B cell (primary cell): ENCODE data around the gene IRF9. TPM values are rescaled to one million over a fixed set of nuclear protein-coding genes. Genes with fewer than 3 reads are reported as not detected.

ENCODE experiments used
- ATAC-seq: fragments of 200-7000 bp; cut with Tn5 transposase; one replicate; pipeline ENCODE4 v1.10.0; 2021; ENCODE audit warnings: low read depth, mild to moderate bottlenecking, moderate number of reproducible peaks, moderate library complexity
- CTCF ChIA-PET: fragments of 350-600 bp; sonication (Branson Sonifier 250); formaldehyde crosslinking; loops from one replicate; lab custom pipeline; 2021; ENCODE audit warnings: antibody characterized with exemption, inconsistent platforms; lab: Charles Lee
- POLR2A ChIA-PET: fragments of 350-600 bp; sonication (Branson Sonifier 250); formaldehyde crosslinking; loops from one replicate; lab custom pipeline; 2021; ENCODE audit warnings: antibody characterized with exemption; lab: Charles Lee
- DNase-seq: peaks from one replicate; pipeline ENCODE4 v3.0.0; 2013
- H2AFZ ChIP-seq: 2 replicates; pipeline ENCODE4 v1.6.1; 2012; ENCODE audit warnings: mild to moderate bottlenecking, low read depth, low read length; ENCODE audit not compliant: insufficient read depth, poor library complexity, severe bottlenecking
- H3K27ac ChIP-seq, 2 donors: 1 replicate in 1 of 2; 2 replicates in 1 of 2; pipeline ENCODE4 v1.5.1; 2012 to 2013; ENCODE audit warnings: low read length in 2 of 2, mild to moderate bottlenecking in 2 of 2, moderate library complexity in 1 of 2
- H3K27me3 ChIP-seq, 4 experiments: fragments of 200-600 bp in 1 of 4; sonication (generic) in 1 of 4; replicated peaks in 1 of 4; 1 replicate in 2 of 4; 2 replicates in 2 of 4; pipeline versions ENCODE4 v1.6.1 to v1.7.0; 2013 to 2016; ENCODE audit warnings: low read length in 3 of 4, mild to moderate bottlenecking in 2 of 4, mixed read lengths in 1 of 4, moderate library complexity in 1 of 4; ENCODE audit not compliant: insufficient read depth in 4 of 4, control insufficient read depth in 3 of 4; ENCODE audit errors: control extremely low read depth in 1 of 4
- H3K36me3 ChIP-seq, 2 experiments: replicated peaks in 1 of 2; 1 replicate in 1 of 2; 2 replicates in 1 of 2; pipeline versions ENCODE4 v1.6.1 to v1.7.1; 2013; ENCODE audit warnings: low read length in 1 of 2; ENCODE audit not compliant: insufficient read depth in 2 of 2, control insufficient read depth in 1 of 2; ENCODE audit errors: control extremely low read depth in 1 of 2, extremely low read depth in 1 of 2
- H3K4me1 ChIP-seq, 2 donors: fragments of 200-600 bp in 1 of 2; sonication (generic) in 1 of 2; 1 replicate in 1 of 2; 2 replicates in 1 of 2; pipeline versions ENCODE4 v1.5.1 to v1.6.1; 2013 to 2017; ENCODE audit warnings: low read length in 2 of 2; ENCODE audit not compliant: control insufficient read depth in 2 of 2, insufficient read depth in 2 of 2
- H3K4me2 ChIP-seq: replicated peaks from 2 replicates; pipeline ENCODE3; 2012; ENCODE audit warnings: mild to moderate bottlenecking, low read depth, low read length; ENCODE audit not compliant: poor library complexity, severe bottlenecking
- H3K4me3 ChIP-seq, 5 experiments: fragments of 200-600 bp in 1 of 5; sonication (generic) in 1 of 5; 1 replicate in 3 of 5; 2 replicates in 2 of 5; pipeline versions ENCODE4 v1.5.1 to v1.7.0; 2011 to 2016; ENCODE audit warnings: low read length in 4 of 5, mild to moderate bottlenecking in 4 of 5, low read depth in 2 of 5, control low read depth in 1 of 5, moderate library complexity in 1 of 5; ENCODE audit not compliant: insufficient read depth in 1 of 5; ENCODE audit errors: control extremely low read depth in 1 of 5, extremely low read depth in 1 of 5
- H3K79me2 ChIP-seq: fragments of 200-600 bp; sonication (generic); one replicate; pipeline ENCODE4 v1.6.0; 2016; ENCODE audit warnings: low read length; ENCODE audit not compliant: control insufficient read depth, insufficient read depth
- H3K9ac ChIP-seq: fragments of 200-600 bp; sonication (generic); 2 replicates; pipeline ENCODE4 v1.6.1; 2017; ENCODE audit warnings: mild to moderate bottlenecking, low read length, moderate library complexity
- H3K9me3 ChIP-seq, 3 donors: one replicate each; pipeline versions ENCODE4 v1.6.1 to v1.7.1; 2013; ENCODE audit warnings: low read length in 2 of 3; ENCODE audit not compliant: control insufficient read depth in 2 of 3, insufficient read depth in 1 of 3; ENCODE audit errors: control extremely low read depth in 1 of 3
- H4K20me1 ChIP-seq: 2 replicates; pipeline ENCODE4 v1.6.0; 2012; ENCODE audit warnings: mild to moderate bottlenecking, low read length; ENCODE audit not compliant: insufficient read depth, control insufficient read depth, poor library complexity, severe bottlenecking
- H3K27ac Mint-ChIP-seq: one replicate; pipeline ENCODE4 v1.8.0; 2021; ENCODE audit warnings: mixed read lengths
- H3K27me3 Mint-ChIP-seq: one replicate; pipeline ENCODE4 v1.8.0; 2021; ENCODE audit warnings: mixed read lengths
- H3K4me1 Mint-ChIP-seq: one replicate; pipeline ENCODE4 v1.8.0; 2021; ENCODE audit warnings: mixed read lengths
- H3K4me3 Mint-ChIP-seq: one replicate; pipeline ENCODE4 v1.8.0; 2021; ENCODE audit warnings: mixed read lengths
- H3K9me3 Mint-ChIP-seq: one replicate; pipeline ENCODE4 v1.8.0; 2022; ENCODE audit warnings: mixed read lengths; ENCODE audit not compliant: insufficient read depth
- CTCF ChIP-seq: fragments of 200-600 bp; IDR thresholded peaks from one replicate; pipeline ENCODE4 v1.8.0; 2022; ENCODE audit warnings: antibody characterized with exemption, mild to moderate bottlenecking
- EZH2 ChIP-seq: IDR thresholded peaks from 2 replicates; pipeline ENCODE4 v1.6.1; 2012; ENCODE audit warnings: borderline replicate concordance, low read depth, mild to moderate bottlenecking, moderate library complexity, low read length; ENCODE audit not compliant: insufficient read depth, poor library complexity, severe bottlenecking
- WGBS: methylation state at CpG from one replicate; pipeline ENCODE4 v1.1.5; 2013; ENCODE audit warnings: missing lambda C conversion rate; ENCODE audit not compliant: insufficient coverage; 5-methylcytosine and 5-hydroxymethylcytosine counted together
- intact Hi-C: fragments of 100-400 bp; cut with micrococcal nuclease; formaldehyde crosslinking; loops from one replicate; pipeline ENCODE4 v1.10.0; 2022
- polyA plus RNA-seq: library from polyadenylated mRNA; depleted of rRNA; stranded (reverse); fragments of >200 nt; gene quantifications from 2 replicates; pipeline ENCODE4 v1.2.3, GENCODE V29; 2012
- total RNA-seq, 2 donors: library from RNA; stranded (reverse); fragments of 120-200 nt in 1 of 2; gene quantifications; 1 replicate in 1 of 2; 2 replicates in 1 of 2; pipeline versions ENCODE4 v1.2.3 to v1.2.4, GENCODE V29; 2013 to 2022

The IRF9 gene
- total and polyA plus RNA-seq, 2 donors (not counting 1 experiment from before 2014, with no cell fraction given), result 191 to 269 TPM

- no peak for TF ChIP-seq CTCF
- TF ChIP-seq EZH2, result no peak
- Histone ChIP-seq H3K4me3 (no peak overlapping the region), H3K9me3 (no peaks in the 10 kb centered on the region), H3K9ac (no peak overlapping the region), H3K27me3 (no peaks in the 10 kb centered on the region), H3K4me2 (no peak overlapping the region), H3K4me1 (peaks cover 14 to 17% of the 10 kb centered on the region in 2 donors), H3K27ac (no peak overlapping the region), H3K36me3 (peaks cover 4 to 67% of the 10 kb centered on the region in 2 experiments), H3K79me2 (peaks cover 34% of the 10 kb centered on the region), H2AFZ (no peak overlapping the region), H4K20me1 (no peaks in the 10 kb centered on the region)
- Mint-ChIP-seq H3K4me1 (peaks cover 27% of the 10 kb centered on the region), H3K9me3 (no peaks in the 10 kb centered on the region), H3K27me3 (no peaks in the 10 kb centered on the region), H3K4me3 (no peak overlapping the region), H3K27ac (no peak overlapping the region)
- intact Hi-C loops, result no loop called here
- CTCF ChIA-PET, result no interaction called here
- WGBS, result 97% methylated on average over 5 of the region's 7 CpGs
- POLR2A ChIA-PET, result interaction anchor here (0.8 kb wide), 1 partner anchor 23 kb away, joined by 6 read pairs; no protein-coding TSS in a partner anchor
- no peak for ATAC-seq
- no peak for DNase-seq
Measured at GRCh38 chr14:24185026-24185425, 24.0 kb downstream of the IRF9 start.

GRCh38 chr14:24185741-24186140 lies 24.7 kb downstream of the IRF9 start:
- H3K4me1 ChIP-seq, result peaks cover 14 to 17% of the 10 kb centered on the region in 2 donors
- ChIA-PET CTCF (interaction anchor here (0.8 to 1.5 kb wide), 2 partner anchors 12 to 147 kb away, joined by 3 read pairs; no protein-coding TSS in a partner anchor), POLR2A (interaction anchor here (1.0 kb wide), 1 partner anchor 10 kb away, joined by 3 read pairs; the partner anchor contains the start of gene TM9SF1)
- H3K36me3 ChIP-seq, result peaks cover 4 to 64% of the 10 kb centered on the region in 2 experiments
- ATAC-seq (no peak), DNase-seq (no peak)
- Mint-ChIP-seq H3K4me3 (no peak overlapping the region), H3K4me1 (peaks cover 25% of the 10 kb centered on the region), H3K27me3 (no peaks in the 10 kb centered on the region), H3K27ac (no peak overlapping the region), H3K9me3 (no peaks in the 10 kb centered on the region)
- H3K4me2 ChIP-seq, result no peak overlapping the region
- no peaks in the 10 kb centered on the region for H4K20me1 ChIP-seq
- H3K27ac ChIP-seq, result no peak overlapping the region
- WGBS, result 96% methylated on average over 11 of the region's 11 CpGs
- peaks cover 34% of the 10 kb centered on the region for H3K79me2 ChIP-seq
- no peak overlapping the region for H3K9ac ChIP-seq
- no peak overlapping the region for H3K4me3 ChIP-seq
- TF ChIP-seq EZH2 (no peak), CTCF (no peak)
- no peak overlapping the region for H2AFZ ChIP-seq
- H3K9me3 ChIP-seq, result no peaks in the 10 kb centered on the region
- intact Hi-C loops, result no loop called here
- H3K27me3 ChIP-seq, result no peaks in the 10 kb centered on the region
